NT2/D1 (cell line): Measurements from ENCODE around the gene TSEN15.

Source experiments
- SUZ12 ChIP-seq: IDR thresholded peaks from 2 replicates; pipeline ENCODE4 v1.6.1; 2011; ENCODE audit not compliant: insufficient read length, insufficient read depth; ENCODE audit errors: extremely low read depth
- YY1 ChIP-seq: IDR thresholded peaks from 2 replicates; pipeline ENCODE4 v1.6.1; 2011; ENCODE audit not compliant: insufficient read length, insufficient read depth
- ZNF274 ChIP-seq: IDR thresholded peaks from 2 replicates; pipeline ENCODE4 v1.6.1; 2011; ENCODE audit warnings: mild to moderate bottlenecking, low read depth, low read length

GRCh38 chr1:184028854-184029623 is 22.5 kb upstream of the TSEN15 start:
- TF ChIP-seq YY1 (no peak), SUZ12 (no peak), ZNF274 (no peak)
